ENCODE measurements around the gene SPSB1.

DNA sequence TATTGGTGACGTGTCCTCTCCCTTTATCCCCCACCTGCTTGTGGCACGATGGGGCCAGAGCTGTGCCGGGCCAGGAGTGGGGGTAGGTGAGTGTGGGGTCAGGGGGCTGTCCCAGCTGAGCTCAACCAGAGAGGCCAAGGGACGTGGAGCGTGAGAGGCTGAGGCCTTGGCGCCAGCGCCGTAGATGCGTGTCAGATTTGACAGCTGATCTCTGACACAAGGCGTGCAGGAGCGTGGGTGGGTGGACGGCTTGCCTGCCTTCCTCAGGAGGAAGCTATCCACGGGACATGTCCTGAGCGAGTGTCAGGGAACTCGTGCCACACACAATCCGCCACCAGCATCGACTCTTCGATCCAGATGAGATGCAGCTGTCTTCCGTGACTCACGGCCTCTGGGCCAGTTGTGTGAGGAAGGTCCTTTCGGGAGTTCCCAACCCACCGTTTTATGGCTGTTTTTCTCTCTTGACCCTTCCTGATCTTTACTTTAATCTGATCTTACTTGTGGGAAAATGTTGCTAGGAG is 56.7 kb downstream of the SPSB1 start:
- TF ChIP-seq, protein P1, sequence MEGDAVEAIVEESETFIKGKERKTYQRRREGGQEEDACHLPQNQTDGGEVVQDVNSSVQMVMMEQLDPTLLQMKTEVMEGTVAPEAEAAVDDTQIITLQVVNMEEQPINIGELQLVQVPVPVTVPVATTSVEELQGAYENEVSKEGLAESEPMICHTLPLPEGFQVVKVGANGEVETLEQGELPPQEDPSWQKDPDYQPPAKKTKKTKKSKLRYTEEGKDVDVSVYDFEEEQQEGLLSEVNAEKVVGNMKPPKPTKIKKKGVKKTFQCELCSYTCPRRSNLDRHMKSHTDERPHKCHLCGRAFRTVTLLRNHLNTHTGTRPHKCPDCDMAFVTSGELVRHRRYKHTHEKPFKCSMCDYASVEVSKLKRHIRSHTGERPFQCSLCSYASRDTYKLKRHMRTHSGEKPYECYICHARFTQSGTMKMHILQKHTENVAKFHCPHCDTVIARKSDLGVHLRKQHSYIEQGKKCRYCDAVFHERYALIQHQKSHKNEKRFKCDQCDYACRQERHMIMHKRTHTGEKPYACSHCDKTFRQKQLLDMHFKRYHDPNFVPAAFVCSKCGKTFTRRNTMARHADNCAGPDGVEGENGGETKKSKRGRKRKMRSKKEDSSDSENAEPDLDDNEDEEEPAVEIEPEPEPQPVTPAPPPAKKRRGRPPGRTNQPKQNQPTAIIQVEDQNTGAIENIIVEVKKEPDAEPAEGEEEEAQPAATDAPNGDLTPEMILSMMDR (IDR thresholded peaks at IDR 0.05) = no peak
- TF ChIP-seq POLR2AphosphoS5 (IDR thresholded peaks at IDR 0.05) = no peak

Measured in prostate gland (tissue), 2 donors.